OCI-LY3 (cell line): ENCODE results near the gene DNM3.

Experiments used
- H2AFZ ChIP-seq: fragments of 200-600, 300-600 bp; shearing (Covaris generic); 2 replicates; pipeline ENCODE4 v1.6.0; 2014; ENCODE audit warnings: antibody characterized with exemption, low read depth, low read length
- H3K27ac ChIP-seq: fragments of 200-600, 300-600 bp; sonication (generic); 2 replicates; pipeline ENCODE4 v1.5.1; 2014; ENCODE audit warnings: mild to moderate bottlenecking, low read length, moderate library complexity, mixed read lengths
- H3K27me3 ChIP-seq: fragments of 200-600, 300-600 bp; sonication (generic); 2 replicates; pipeline ENCODE4 v1.6.1; 2014; ENCODE audit warnings: low read depth, low read length, mixed read lengths
- H3K36me3 ChIP-seq: fragments of 200-600, 300-600 bp; sonication (generic); replicated peaks from 2 replicates; pipeline ENCODE3; 2014; ENCODE audit warnings: low read depth, low read length, mixed read lengths
- H3K4me1 ChIP-seq: fragments of 300-600, 200-600 bp; sonication (generic); 2 replicates; pipeline ENCODE4 v1.6.1; 2014; ENCODE audit warnings: low read length, mixed read lengths
- H3K4me2 ChIP-seq: fragments of 200-600, 300-600 bp; sonication (generic); 2 replicates; pipeline ENCODE4 v1.6.1; 2014; ENCODE audit warnings: low read length, mixed read lengths
- H3K4me3 ChIP-seq: fragments of 300-600, 200-600 bp; sonication (generic); 2 replicates; pipeline ENCODE4 v1.5.1; 2014; ENCODE audit warnings: antibody characterized with exemption, mild to moderate bottlenecking, low read length, moderate library complexity
- H3K79me2 ChIP-seq: fragments of 300-600, 200-600 bp; shearing (Covaris generic); 2 replicates; pipeline ENCODE4 v1.6.1; 2014; ENCODE audit warnings: mild to moderate bottlenecking, low read length, mixed read lengths
- H3K9ac ChIP-seq: fragments of 300-600, 200-600 bp; shearing (Covaris generic); 2 replicates; pipeline ENCODE4 v1.6.0; 2014; ENCODE audit warnings: mild to moderate bottlenecking, low read length, moderate library complexity
- H3K9me3 ChIP-seq: fragments of 200-600, 300-600 bp; shearing (Covaris generic); 2 replicates; pipeline ENCODE4 v1.6.1; 2014; ENCODE audit warnings: low read length, mixed read lengths; ENCODE audit not compliant: insufficient read depth
- H4K20me1 ChIP-seq: fragments of 200-600, 300-600 bp; sonication (generic); 2 replicates; pipeline ENCODE4 v1.6.1; 2016; ENCODE audit warnings: low read length, mixed read lengths; ENCODE audit not compliant: insufficient read depth
- EZH2phosphoT487 ChIP-seq: fragments of 200-600 bp; shearing (Covaris generic); IDR thresholded peaks from 2 replicates; pipeline ENCODE4 v1.6.1; 2018; ENCODE audit warnings: antibody characterized with exemption, mixed run types, low read depth
- TF ChIP-seq, protein P1 (sequence below): fragments of 200-600, 300-600 bp; sonication (generic); IDR thresholded peaks from 2 replicates; pipeline ENCODE4 v1.5.1; 2014; ENCODE audit warnings: antibody characterized with exemption, low read length, low read depth

The DNM3 gene

GRCh38 chr1:171844381-171844780, 3.1 kb downstream of the DNM3 start:
- H4K20me1 ChIP-seq = no peaks in the 10 kb centered on the region
- H3K4me1 ChIP-seq = 0 out of 2 replicates have a peak, but pooled peaks cover 8% of the 10 kb centered on the region
- TF ChIP-seq EZH2phosphoT487 = no peak
- TF ChIP-seq, protein P1, sequence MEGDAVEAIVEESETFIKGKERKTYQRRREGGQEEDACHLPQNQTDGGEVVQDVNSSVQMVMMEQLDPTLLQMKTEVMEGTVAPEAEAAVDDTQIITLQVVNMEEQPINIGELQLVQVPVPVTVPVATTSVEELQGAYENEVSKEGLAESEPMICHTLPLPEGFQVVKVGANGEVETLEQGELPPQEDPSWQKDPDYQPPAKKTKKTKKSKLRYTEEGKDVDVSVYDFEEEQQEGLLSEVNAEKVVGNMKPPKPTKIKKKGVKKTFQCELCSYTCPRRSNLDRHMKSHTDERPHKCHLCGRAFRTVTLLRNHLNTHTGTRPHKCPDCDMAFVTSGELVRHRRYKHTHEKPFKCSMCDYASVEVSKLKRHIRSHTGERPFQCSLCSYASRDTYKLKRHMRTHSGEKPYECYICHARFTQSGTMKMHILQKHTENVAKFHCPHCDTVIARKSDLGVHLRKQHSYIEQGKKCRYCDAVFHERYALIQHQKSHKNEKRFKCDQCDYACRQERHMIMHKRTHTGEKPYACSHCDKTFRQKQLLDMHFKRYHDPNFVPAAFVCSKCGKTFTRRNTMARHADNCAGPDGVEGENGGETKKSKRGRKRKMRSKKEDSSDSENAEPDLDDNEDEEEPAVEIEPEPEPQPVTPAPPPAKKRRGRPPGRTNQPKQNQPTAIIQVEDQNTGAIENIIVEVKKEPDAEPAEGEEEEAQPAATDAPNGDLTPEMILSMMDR = no peak
- H3K4me2 ChIP-seq = no peak overlapping the region
- H3K4me3 ChIP-seq = no peak overlapping the region
- H3K9me3 ChIP-seq = no peaks in the 10 kb centered on the region
- no peak overlapping the region for H2AFZ ChIP-seq
- H3K79me2 ChIP-seq = no peaks in the 10 kb centered on the region
- H3K9ac ChIP-seq = no peak overlapping the region
- peaks cover 7% of the 10 kb centered on the region; the same call in 1 of the 2 replicates for H3K27me3 ChIP-seq
- no peaks in the 10 kb centered on the region for H3K36me3 ChIP-seq
- no peak overlapping the region for H3K27ac ChIP-seq

DNA sequence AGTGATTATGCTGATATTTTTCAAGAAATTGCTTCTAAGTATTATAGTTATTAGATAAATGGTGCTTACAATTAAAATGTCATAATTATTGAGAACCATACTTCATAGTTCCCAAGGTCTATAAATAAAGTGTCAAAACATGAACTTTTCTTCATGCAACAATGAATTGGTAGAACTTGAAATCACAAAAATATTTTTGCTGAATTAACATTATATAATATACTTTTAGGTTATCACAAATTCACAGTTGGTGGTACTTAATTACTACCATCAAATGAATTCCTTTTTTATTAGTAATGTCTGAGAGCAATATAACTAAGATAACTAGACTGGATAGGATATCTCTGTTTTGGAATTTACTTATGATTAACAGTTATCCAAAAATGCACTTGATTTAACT, 4.7 kb downstream of the DNM3 start:
- TF ChIP-seq, protein P1 = no peak
- no peak for TF ChIP-seq EZH2phosphoT487
- no peaks in the 10 kb centered on the region for H3K9me3 ChIP-seq
- H3K79me2 ChIP-seq = no peaks in the 10 kb centered on the region
- no peak overlapping the region for H3K4me3 ChIP-seq
- H3K36me3 ChIP-seq = no peaks in the 10 kb centered on the region
- no peak overlapping the region for H3K27ac ChIP-seq
- no peak overlapping the region for H3K4me2 ChIP-seq
- H3K4me1 ChIP-seq = 0 out of 2 replicates have a peak, but pooled peaks cover 8% of the 10 kb centered on the region
- H4K20me1 ChIP-seq = no peaks in the 10 kb centered on the region
- H2AFZ ChIP-seq = no peak overlapping the region
- H3K9ac ChIP-seq = no peak overlapping the region
- peaks cover 7% of the 10 kb centered on the region; the same call in 1 of the 2 replicates for H3K27me3 ChIP-seq

GRCh38 chr1:171849245-171849898, 8.1 kb downstream of the DNM3 start:
- Histone ChIP-seq H3K36me3 (no peaks in the 10 kb centered on the region), H3K9me3 (no peaks in the 10 kb centered on the region), H3K27ac (no peak overlapping the region), H3K4me1 (no peaks in the 10 kb centered on the region), H2AFZ (no peak overlapping the region), H3K4me2 (no peak overlapping the region), H3K4me3 (no peak overlapping the region), H3K79me2 (no peaks in the 10 kb centered on the region), H4K20me1 (no peaks in the 10 kb centered on the region), H3K27me3 (no peaks in the 10 kb centered on the region), H3K9ac (no peak overlapping the region)
- TF ChIP-seq, protein P1 = no peak
- TF ChIP-seq EZH2phosphoT487 = no peak

GRCh38 chr1:171850651-171851350, 9.5 kb downstream of the DNM3 start:
- no peak overlapping the region for H3K27ac ChIP-seq
- TF ChIP-seq, protein P1 = peak; percentile 34; the same call in 1 of the 2 replicates
- no peak for TF ChIP-seq EZH2phosphoT487
- no peaks in the 10 kb centered on the region for H3K79me2 ChIP-seq
- no peaks in the 10 kb centered on the region for H3K9me3 ChIP-seq
- no peak overlapping the region for H3K9ac ChIP-seq
- H4K20me1 ChIP-seq = no peaks in the 10 kb centered on the region
- no peak overlapping the region for H3K4me2 ChIP-seq
- H3K27me3 ChIP-seq = no peaks in the 10 kb centered on the region
- H2AFZ ChIP-seq = no peak overlapping the region
- H3K36me3 ChIP-seq = no peaks in the 10 kb centered on the region
- H3K4me1 ChIP-seq = no peaks in the 10 kb centered on the region
- no peak overlapping the region for H3K4me3 ChIP-seq
